ENCODE results near the gene PPTC7. TPM values are rescaled to one million over a fixed set of nuclear protein-coding genes. Genes with fewer than 3 reads are reported as not detected.

Gene PPTC7
- total RNA-seq, 1 experiment from 2014 or later: 18.3 TPM

DNA sequence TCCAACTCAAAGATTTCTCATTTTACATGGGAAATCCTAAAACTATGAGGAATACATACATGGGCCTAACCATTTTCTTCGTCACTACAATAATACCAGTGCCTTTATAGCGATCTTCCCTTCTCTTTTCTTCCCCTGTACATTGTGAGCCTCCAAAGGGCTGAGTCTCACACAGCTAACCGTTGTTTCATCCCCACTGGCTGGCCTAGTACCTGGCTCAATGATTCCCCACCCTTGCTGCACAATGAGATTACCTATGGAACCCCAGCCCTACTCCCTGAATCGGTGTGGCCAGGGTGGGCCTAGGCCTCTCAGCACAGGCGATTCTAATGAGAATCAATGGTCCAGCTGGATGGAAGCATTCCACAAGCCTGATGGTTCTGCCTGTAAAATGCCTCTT lies 16.1 kb downstream of the PPTC7 start:
- DNase-seq: no peak
- Histone ChIP-seq H3K9me3 (ENCODE audit: insufficient read depth, low read depth) (peaks cover 13% of the 10 kb centered on the region; the same call in 1 of the 2 replicates), H3K36me3 (ENCODE audit: low read depth) (no peaks in the 10 kb centered on the region), H3K4me1 (replicated peaks; ENCODE audit: insufficient read depth) (peaks cover 35% of the 10 kb centered on the region), H3K27ac (peak overlapping the region; percentile 50), H3K27me3 (ENCODE audit: insufficient read depth, low read depth) (no peaks in the 10 kb centered on the region), H3K4me3 (no peak overlapping the region), H3K9me2 (ENCODE audit: insufficient read depth) (no peaks in the 10 kb centered on the region), H4K20me1 (ENCODE audit: insufficient read depth) (no peaks in the 10 kb centered on the region; the same call in 1 of the 2 replicates), H3F3A (ENCODE audit: insufficient read depth, low read depth) (peaks cover 28% of the 10 kb centered on the region), H3K79me2 (ENCODE audit: low read depth) (peaks cover 81% of the 10 kb centered on the region), H3K4me2 (0 out of 2 replicates have a peak overlapping the region, but pooled peaks have one; percentile 38), H2AFZ (no peak overlapping the region)
- TF ChIP-seq EZH2 (IDR thresholded peaks at IDR 0.05; ENCODE audit: low read depth) (no peak), CTCF (conservative IDR thresholded peaks at IDR 0.05) (no peak)
- intact Hi-C loops (cut with micrococcal nuclease; ENCODE audit: unreplicated experiment): loop anchor here (1.0 kb wide), 2 partner anchors 10 to 12 kb away; no protein-coding TSS in a partner anchor
- CTCF ChIA-PET: interaction anchor here (0.6 kb wide), 1 partner anchor 1199 kb away, joined by 4 read pairs; no protein-coding TSS in a partner anchor
- POLR2A ChIA-PET (ENCODE audit: unreplicated experiment): interaction anchor here (0.6 to 0.7 kb wide), 2 partner anchors 12 to 266 kb away, joined by 6 to 11 read pairs; no protein-coding TSS in a partner anchor
- no TSS peak for BruUV-seq (replicated peaks)

- no peak for TF ChIP-seq CTCF (conservative IDR thresholded peaks at IDR 0.05)
- TF ChIP-seq EZH2 (IDR thresholded peaks at IDR 0.05; ENCODE audit: low read depth): no peak
- H3K4me1 ChIP-seq (replicated peaks; ENCODE audit: insufficient read depth): peaks cover 35% of the 10 kb centered on the region
- H3K4me2 ChIP-seq: peak overlapping the region; percentile 38
- no peaks in the 10 kb centered on the region for H3K36me3 ChIP-seq (ENCODE audit: low read depth)
- ChIA-PET POLR2A (ENCODE audit: unreplicated experiment) (interaction anchor here (0.5 to 0.7 kb wide), 3 partner anchors 13 to 351 kb away, joined by 3 to 11 read pairs (median 7); no protein-coding TSS in a partner anchor), CTCF (interaction anchor here (0.5 to 0.6 kb wide), 2 partner anchors 9 to 1200 kb away, joined by 4 to 6 read pairs; no protein-coding TSS in a partner anchor)
- no peak overlapping the region for H3K4me3 ChIP-seq
- peaks cover 7% of the 10 kb centered on the region; the same call in 1 of the 2 replicates for H3K9me3 ChIP-seq (ENCODE audit: insufficient read depth, low read depth)
- H3K27me3 ChIP-seq (ENCODE audit: insufficient read depth, low read depth): no peaks in the 10 kb centered on the region
- peaks cover 28% of the 10 kb centered on the region for H3F3A ChIP-seq (ENCODE audit: insufficient read depth, low read depth)
- BruUV-seq (replicated peaks): no TSS peak
- DNase-seq: peak; percentile 42 to 80
- peaks cover 81% of the 10 kb centered on the region for H3K79me2 ChIP-seq (ENCODE audit: low read depth)
- H3K9me2 ChIP-seq (ENCODE audit: insufficient read depth): no peaks in the 10 kb centered on the region
- intact Hi-C loops (cut with micrococcal nuclease; ENCODE audit: unreplicated experiment): loop anchor here (1.0 kb wide), 2 partner anchors 11 kb away; no protein-coding TSS in a partner anchor
- peak overlapping the region; percentile 50 for H3K27ac ChIP-seq
- no peak overlapping the region for H2AFZ ChIP-seq
- no peaks in the 10 kb centered on the region; the same call in 1 of the 2 replicates for H4K20me1 ChIP-seq (ENCODE audit: insufficient read depth)
Observed at GRCh38 chr12:110565894-110566871, 16.9 kb downstream of the PPTC7 start.

DNA sequence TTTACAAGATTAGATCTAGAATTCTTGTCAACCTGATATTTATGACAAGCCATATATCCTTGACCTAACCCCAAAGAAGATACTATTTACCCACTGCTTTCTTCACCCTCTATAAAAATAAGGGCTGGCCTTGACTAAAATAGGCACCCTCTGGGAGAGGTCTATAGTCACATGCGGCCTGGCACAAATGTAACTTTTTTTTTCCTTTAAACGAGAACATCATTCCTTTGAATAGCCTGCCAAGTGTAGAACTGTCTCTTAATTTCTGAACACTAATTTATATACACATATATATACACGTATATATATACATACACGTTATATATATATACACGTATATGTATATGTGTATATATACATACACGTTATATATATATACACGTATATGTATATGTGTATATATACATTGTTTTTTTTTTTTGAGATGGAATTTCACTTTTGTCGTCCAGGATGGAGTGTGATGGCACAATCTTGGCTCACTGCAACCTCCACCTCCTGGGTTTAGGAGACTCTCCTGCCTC lies 18.6 kb downstream of the PPTC7 start:
- H3K4me3 ChIP-seq: no peak overlapping the region
- H3K9me2 ChIP-seq (ENCODE audit: insufficient read depth): no peaks in the 10 kb centered on the region
- ChIA-PET CTCF (interaction anchor here (0.7 kb wide), 1 partner anchor 418 kb away, joined by 3 read pairs; no protein-coding TSS in a partner anchor), POLR2A (ENCODE audit: unreplicated experiment) (no interaction called here)
- no peak overlapping the region for H2AFZ ChIP-seq
- H3K4me2 ChIP-seq: no peak overlapping the region
- H3K79me2 ChIP-seq (ENCODE audit: low read depth): peaks cover 94% of the 10 kb centered on the region
- no TSS peak for BruUV-seq (replicated peaks)
- no peak overlapping the region for H3K27ac ChIP-seq
- TF ChIP-seq EZH2 (IDR thresholded peaks at IDR 0.05; ENCODE audit: low read depth) (no peak), CTCF (conservative IDR thresholded peaks at IDR 0.05) (no peak)
- no peaks in the 10 kb centered on the region for H3K36me3 ChIP-seq (ENCODE audit: low read depth)
- no peak for DNase-seq
- no peaks in the 10 kb centered on the region for H3K27me3 ChIP-seq (ENCODE audit: insufficient read depth, low read depth)
- intact Hi-C loops (cut with micrococcal nuclease; ENCODE audit: unreplicated experiment): no loop called here
- H4K20me1 ChIP-seq (ENCODE audit: insufficient read depth): no peaks in the 10 kb centered on the region; the same call in 1 of the 2 replicates
- H3F3A ChIP-seq (ENCODE audit: insufficient read depth, low read depth): peaks cover 28% of the 10 kb centered on the region
- peaks cover 3% of the 10 kb centered on the region; the same call in 1 of the 2 replicates for H3K9me3 ChIP-seq (ENCODE audit: insufficient read depth, low read depth)
- peaks cover 35% of the 10 kb centered on the region for H3K4me1 ChIP-seq (replicated peaks; ENCODE audit: insufficient read depth)
